ENCODE results near the gene ADGRB3. TPM values are rescaled to one million over a fixed set of nuclear protein-coding genes. Genes with fewer than 3 reads are reported as not detected.

The ADGRB3 gene
- total RNA-seq, 1 experiment from 2014 or later: not detected

DNA sequence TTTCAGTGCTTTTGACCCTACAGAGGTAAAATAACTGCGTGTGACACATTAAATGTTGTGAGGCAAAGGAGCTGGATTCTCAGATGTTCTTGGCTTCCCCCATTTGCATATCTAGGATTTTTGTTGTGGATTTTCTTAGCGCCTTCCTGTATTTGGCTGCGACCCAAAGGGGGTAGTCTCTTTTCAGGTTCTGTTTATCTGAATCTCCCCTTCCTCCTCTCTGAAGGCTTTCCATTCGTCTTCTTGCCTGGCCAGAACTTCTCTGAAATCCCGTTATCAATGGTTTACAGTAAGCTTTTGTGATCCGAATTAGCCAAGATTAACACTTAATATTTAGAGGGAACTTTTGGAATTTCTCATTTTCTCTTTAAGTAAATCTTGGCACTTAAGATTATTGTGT is 60.8 kb downstream of the ADGRB3 start:
- H3K36me3 ChIP-seq: no peaks in the 10 kb centered on the region
- no peak overlapping the region for H3K4me3 ChIP-seq
- H3K27ac ChIP-seq: no peak overlapping the region
- no peaks in the 10 kb centered on the region for H3K4me1 ChIP-seq (replicated peaks)
- DNase-seq (ENCODE audit: low read depth in 1 of 2, low spot score in 2 of 2): no peak
- H3K27me3 ChIP-seq (replicated peaks): no peaks in the 10 kb centered on the region
- no peaks in the 10 kb centered on the region for H3K9me3 ChIP-seq (replicated peaks)

- Histone ChIP-seq H3K4me1 (replicated peaks) (no peaks in the 10 kb centered on the region), H3K27me3 (replicated peaks) (no peaks in the 10 kb centered on the region), H3K27ac (no peak overlapping the region), H3K36me3 (no peaks in the 10 kb centered on the region), H3K4me3 (no peak overlapping the region), H3K9me3 (replicated peaks) (no peaks in the 10 kb centered on the region)
- no peak for DNase-seq (ENCODE audit: low read depth in 1 of 2, low spot score in 2 of 2)
Observed at GRCh38 chr6:68697394-68697793, 62.3 kb downstream of the ADGRB3 start.

GRCh38 chr6:68701159-68701558 is 66.1 kb downstream of the ADGRB3 start:
- H3K4me3 ChIP-seq: no peak overlapping the region
- no peak for DNase-seq (ENCODE audit: low read depth in 1 of 2, low spot score in 2 of 2)
- no peaks in the 10 kb centered on the region for H3K27me3 ChIP-seq (replicated peaks)
- H3K4me1 ChIP-seq (replicated peaks): no peaks in the 10 kb centered on the region
- no peaks in the 10 kb centered on the region for H3K9me3 ChIP-seq (replicated peaks)
- H3K27ac ChIP-seq: no peak overlapping the region
- no peaks in the 10 kb centered on the region for H3K36me3 ChIP-seq

DNA sequence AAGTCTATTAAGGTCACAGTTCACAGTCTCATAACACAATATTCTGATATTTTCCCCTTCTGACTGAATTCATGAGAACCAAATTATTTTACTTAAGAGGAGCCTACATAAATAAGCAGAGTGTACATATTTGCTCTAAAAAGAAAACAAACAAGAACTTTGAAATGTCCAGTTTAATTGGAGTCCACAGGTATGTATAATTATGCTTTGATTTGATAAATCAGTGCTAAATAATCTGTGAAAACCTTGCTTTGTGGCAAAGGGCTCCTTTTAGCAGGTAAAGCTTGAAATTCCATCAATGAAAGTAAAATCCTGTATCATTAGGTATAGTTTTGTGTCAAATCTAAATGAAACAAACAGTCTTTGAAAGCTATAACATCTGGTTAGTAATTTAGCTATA is 69.4 kb downstream of the ADGRB3 start:
- no peaks in the 10 kb centered on the region for H3K4me1 ChIP-seq (replicated peaks)
- H3K9me3 ChIP-seq (replicated peaks): no peaks in the 10 kb centered on the region
- no peak for DNase-seq (ENCODE audit: low read depth in 1 of 2, low spot score in 2 of 2)
- H3K4me3 ChIP-seq: no peak overlapping the region
- H3K27ac ChIP-seq: no peak overlapping the region
- no peaks in the 10 kb centered on the region for H3K36me3 ChIP-seq
- H3K27me3 ChIP-seq (replicated peaks): no peaks in the 10 kb centered on the region

GRCh38 chr6:68709091-68709490 is 74.0 kb downstream of the ADGRB3 start:
- DNase-seq (ENCODE audit: low read depth in 1 of 2, low spot score in 2 of 2): no peak
- no peak overlapping the region for H3K4me3 ChIP-seq
- no peaks in the 10 kb centered on the region for H3K4me1 ChIP-seq (replicated peaks)
- H3K27me3 ChIP-seq (replicated peaks): no peaks in the 10 kb centered on the region
- H3K36me3 ChIP-seq: no peaks in the 10 kb centered on the region
- no peaks in the 10 kb centered on the region for H3K9me3 ChIP-seq (replicated peaks)
- no peak overlapping the region for H3K27ac ChIP-seq

DNA sequence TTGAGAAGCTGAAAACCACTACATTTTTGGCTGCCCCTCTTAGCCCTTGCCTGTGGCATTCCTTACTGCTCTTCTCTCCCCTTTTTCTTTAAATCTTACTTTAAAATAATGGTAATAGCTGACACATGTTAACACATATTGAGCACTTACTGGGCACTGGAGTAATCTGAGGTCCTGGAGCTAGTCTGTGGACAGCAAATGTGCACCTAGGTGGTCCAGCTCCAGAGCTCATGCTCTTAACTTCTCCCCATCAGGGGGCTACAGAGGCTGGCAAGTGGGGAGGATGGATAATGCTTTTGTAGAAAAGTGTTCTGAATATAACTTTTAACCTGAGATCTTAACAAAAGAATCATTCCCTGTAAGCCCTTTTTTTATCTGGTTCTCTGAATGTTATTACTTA is 74.8 kb downstream of the ADGRB3 start:
- Histone ChIP-seq H3K4me3 (no peak overlapping the region), H3K27ac (no peak overlapping the region)

GRCh38 chr6:68710496-68710895 is 75.4 kb downstream of the ADGRB3 start:
- Histone ChIP-seq H3K36me3 (no peaks in the 10 kb centered on the region), H3K4me3 (no peak overlapping the region), H3K27me3 (replicated peaks) (no peaks in the 10 kb centered on the region), H3K27ac (no peak overlapping the region), H3K9me3 (replicated peaks) (no peaks in the 10 kb centered on the region), H3K4me1 (replicated peaks) (no peaks in the 10 kb centered on the region)
- DNase-seq (ENCODE audit: low read depth in 1 of 2, low spot score in 2 of 2): no peak

More for the DNA sequence above, 74.8 kb downstream of the ADGRB3 start:
- H3K36me3 ChIP-seq: no peaks in the 10 kb centered on the region
- no peaks in the 10 kb centered on the region for H3K9me3 ChIP-seq (replicated peaks)
- DNase-seq (ENCODE audit: low read depth in 1 of 2, low spot score in 2 of 2): no peak
- H3K4me1 ChIP-seq (replicated peaks): no peaks in the 10 kb centered on the region
- no peaks in the 10 kb centered on the region for H3K27me3 ChIP-seq (replicated peaks)

DNA sequence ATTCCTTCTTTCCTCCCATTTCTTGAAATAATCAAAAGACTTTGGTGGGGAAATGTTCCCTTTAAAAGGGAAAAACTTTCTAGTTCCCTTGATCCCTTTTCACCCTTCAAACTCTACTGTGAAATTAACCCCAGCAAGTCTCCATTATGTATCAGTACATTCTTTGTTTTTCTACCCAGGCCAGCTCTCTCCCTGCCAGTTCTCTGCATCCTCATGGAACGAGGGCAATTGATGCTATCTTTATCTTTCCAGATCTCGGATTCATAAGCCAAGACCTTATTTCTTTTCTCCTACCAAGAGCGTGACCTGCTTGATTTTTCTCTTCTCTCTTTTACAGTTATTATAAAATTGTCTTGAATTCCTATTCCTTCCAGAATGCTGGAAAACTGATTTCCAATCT is 75.8 kb downstream of the ADGRB3 start:
- no peaks in the 10 kb centered on the region for H3K4me1 ChIP-seq (replicated peaks)
- DNase-seq (ENCODE audit: low read depth in 1 of 2, low spot score in 2 of 2): no peak
- no peaks in the 10 kb centered on the region for H3K9me3 ChIP-seq (replicated peaks)
- no peak overlapping the region for H3K27ac ChIP-seq
- no peak overlapping the region for H3K4me3 ChIP-seq
- H3K36me3 ChIP-seq: no peaks in the 10 kb centered on the region
- H3K27me3 ChIP-seq (replicated peaks): no peaks in the 10 kb centered on the region

GRCh38 chr6:68711386-68712000 is 76.4 kb downstream of the ADGRB3 start:
- no peak overlapping the region for H3K4me3 ChIP-seq
- H3K36me3 ChIP-seq: no peaks in the 10 kb centered on the region
- no peaks in the 10 kb centered on the region for H3K27me3 ChIP-seq (replicated peaks)
- no peak overlapping the region for H3K27ac ChIP-seq
- no peaks in the 10 kb centered on the region for H3K9me3 ChIP-seq (replicated peaks)
- no peaks in the 10 kb centered on the region for H3K4me1 ChIP-seq (replicated peaks)
- no peak for DNase-seq (ENCODE audit: low read depth in 1 of 2, low spot score in 2 of 2)

DNA sequence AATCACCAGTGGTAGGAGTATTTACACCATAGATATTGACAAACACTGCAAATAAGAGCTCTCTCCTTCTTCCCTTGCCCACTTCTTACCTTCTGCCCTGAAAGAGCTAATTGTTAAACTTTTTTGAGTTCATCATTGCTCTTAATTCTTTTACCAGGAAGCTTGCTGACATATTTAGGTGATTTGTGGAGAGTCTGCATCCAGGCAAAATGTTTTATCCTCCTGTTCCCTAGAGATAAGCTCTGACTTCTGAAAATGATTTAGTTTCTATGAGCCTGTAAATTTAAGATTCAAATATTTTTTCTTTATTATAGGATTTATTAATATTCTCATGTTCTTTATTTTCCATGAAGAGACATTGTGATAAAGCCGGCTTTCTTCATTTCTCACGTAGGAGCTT is 81.5 kb downstream of the ADGRB3 start:
- Histone ChIP-seq H3K27ac (no peak overlapping the region), H3K9me3 (replicated peaks) (no peaks in the 10 kb centered on the region), H3K4me3 (no peak overlapping the region), H3K4me1 (replicated peaks) (no peaks in the 10 kb centered on the region), H3K27me3 (replicated peaks) (no peaks in the 10 kb centered on the region), H3K36me3 (no peaks in the 10 kb centered on the region)
- DNase-seq (ENCODE audit: low read depth in 1 of 2, low spot score in 2 of 2): no peak

DNA sequence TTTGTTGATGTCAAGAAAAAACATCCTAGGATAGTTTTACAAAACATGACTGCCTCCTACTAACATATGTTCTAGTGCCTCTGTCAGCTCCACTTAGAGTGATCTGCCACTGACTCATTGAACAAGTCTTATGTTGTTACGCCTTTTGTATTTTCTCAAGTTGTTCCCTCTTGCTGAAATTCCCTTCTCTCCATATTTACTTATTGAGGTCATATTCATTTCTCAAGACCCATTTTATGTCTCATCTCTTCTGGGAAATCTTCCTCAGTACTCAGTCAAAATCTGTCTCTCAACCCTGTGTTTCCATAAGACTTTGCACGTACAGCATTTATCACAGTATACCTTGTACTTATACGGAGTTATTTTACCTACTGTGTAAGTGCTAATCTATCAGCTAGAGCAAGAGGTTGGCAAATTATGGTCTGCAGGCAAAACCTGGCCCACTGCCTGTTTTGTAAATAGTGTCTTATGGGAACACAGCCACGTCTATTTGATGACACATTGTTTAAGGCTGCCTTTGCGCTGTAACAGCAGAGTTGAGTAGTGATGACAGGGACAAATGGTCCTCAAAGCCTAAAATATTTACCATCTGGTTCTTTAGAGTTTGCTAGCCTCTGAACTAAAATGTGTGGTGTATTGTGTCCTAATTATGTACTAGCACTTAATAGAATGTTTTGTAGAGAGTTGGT is 83.4 kb downstream of the ADGRB3 start:
- DNase-seq (ENCODE audit: low read depth in 1 of 2, low spot score in 2 of 2): no peak

GRCh38 chr6:68719761-68720160 is 84.7 kb downstream of the ADGRB3 start:
- Histone ChIP-seq H3K36me3 (no peaks in the 10 kb centered on the region), H3K27me3 (replicated peaks) (no peaks in the 10 kb centered on the region), H3K9me3 (replicated peaks) (no peaks in the 10 kb centered on the region), H3K4me3 (no peak overlapping the region), H3K4me1 (replicated peaks) (no peaks in the 10 kb centered on the region), H3K27ac (no peak overlapping the region)
- DNase-seq (ENCODE audit: low read depth in 1 of 2, low spot score in 2 of 2): no peak

More for the DNA sequence above, 83.4 kb downstream of the ADGRB3 start:
- no peaks in the 10 kb centered on the region for H3K27me3 ChIP-seq (replicated peaks)
- H3K9me3 ChIP-seq (replicated peaks): no peaks in the 10 kb centered on the region
- no peak overlapping the region for H3K27ac ChIP-seq
- no peaks in the 10 kb centered on the region for H3K36me3 ChIP-seq
- no peak overlapping the region for H3K4me3 ChIP-seq
- H3K4me1 ChIP-seq (replicated peaks): no peaks in the 10 kb centered on the region

- DNase-seq (ENCODE audit: low read depth in 1 of 2, low spot score in 2 of 2): no peak
- Histone ChIP-seq H3K4me3 (no peak overlapping the region), H3K27ac (no peak overlapping the region), H3K4me1 (replicated peaks) (no peaks in the 10 kb centered on the region), H3K27me3 (replicated peaks) (no peaks in the 10 kb centered on the region), H3K9me3 (replicated peaks) (no peaks in the 10 kb centered on the region), H3K36me3 (no peaks in the 10 kb centered on the region)
Observed at GRCh38 chr6:68722891-68723527, 87.9 kb downstream of the ADGRB3 start.

GRCh38 chr6:68724060-68724459 is 89.0 kb downstream of the ADGRB3 start:
- Histone ChIP-seq H3K4me3 (no peak overlapping the region), H3K4me1 (replicated peaks) (no peaks in the 10 kb centered on the region), H3K9me3 (replicated peaks) (no peaks in the 10 kb centered on the region), H3K27me3 (replicated peaks) (no peaks in the 10 kb centered on the region), H3K27ac (no peak overlapping the region), H3K36me3 (no peaks in the 10 kb centered on the region)
- DNase-seq (ENCODE audit: low read depth in 1 of 2, low spot score in 2 of 2): no peak
